ENCODE results near the gene ELF5.

Gene ELF5

DNA sequence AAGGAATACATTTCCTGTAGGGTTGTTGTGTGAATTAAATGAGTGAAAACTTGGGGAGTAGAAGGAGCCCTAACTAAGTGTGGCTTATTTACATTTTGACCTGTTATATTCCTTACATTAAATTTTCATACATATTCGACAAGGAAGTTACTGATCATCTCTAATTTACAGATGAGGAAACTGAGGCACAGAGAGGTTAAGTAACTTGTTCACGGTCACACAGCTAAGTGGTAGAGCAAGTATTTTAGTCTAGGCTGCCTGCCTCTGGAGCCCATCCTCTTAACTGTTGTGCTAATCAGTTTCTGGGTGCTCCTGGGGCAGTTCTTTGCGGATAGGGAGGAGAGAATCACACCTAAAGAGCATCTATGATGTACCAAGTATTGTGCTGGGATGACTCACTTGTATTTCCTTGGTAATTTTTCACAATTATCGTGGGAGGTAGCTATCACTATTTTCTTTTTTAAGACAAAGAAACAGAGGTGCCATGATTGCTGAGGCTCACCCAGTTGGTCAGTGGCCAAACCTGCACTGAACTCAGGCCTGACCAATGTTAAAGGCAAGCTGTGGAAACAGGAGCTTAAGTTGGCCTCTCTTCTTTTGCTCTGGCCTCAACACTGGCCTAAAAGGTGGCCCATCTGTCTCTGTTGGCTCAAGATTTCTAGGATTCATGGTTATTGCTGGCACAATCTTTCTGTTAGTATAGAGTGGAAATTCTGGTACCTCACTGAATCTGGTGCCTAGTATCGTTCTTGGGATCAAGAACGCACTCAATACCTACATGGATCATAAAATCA is 2.9 kb upstream of the ELF5 start:
- no peak for TF ChIP-seq FOXP2 (optimal IDR thresholded peaks at IDR 0.05; ENCODE audit: borderline replicate concordance, extremely low read depth, extremely low read length, insufficient read depth)
- TF ChIP-seq TAF1 (IDR thresholded peaks at IDR 0.05; ENCODE audit: borderline replicate concordance, insufficient read depth, low read length), result no peak
- TF ChIP-seq SIN3A (IDR thresholded peaks at IDR 0.05; ENCODE audit: borderline replicate concordance, insufficient read depth, low read length), result no peak
- no peak for TF ChIP-seq POLR2AphosphoS5 (IDR thresholded peaks at IDR 0.05; ENCODE audit: low read depth, low read length)
- TF ChIP-seq, protein P1, sequence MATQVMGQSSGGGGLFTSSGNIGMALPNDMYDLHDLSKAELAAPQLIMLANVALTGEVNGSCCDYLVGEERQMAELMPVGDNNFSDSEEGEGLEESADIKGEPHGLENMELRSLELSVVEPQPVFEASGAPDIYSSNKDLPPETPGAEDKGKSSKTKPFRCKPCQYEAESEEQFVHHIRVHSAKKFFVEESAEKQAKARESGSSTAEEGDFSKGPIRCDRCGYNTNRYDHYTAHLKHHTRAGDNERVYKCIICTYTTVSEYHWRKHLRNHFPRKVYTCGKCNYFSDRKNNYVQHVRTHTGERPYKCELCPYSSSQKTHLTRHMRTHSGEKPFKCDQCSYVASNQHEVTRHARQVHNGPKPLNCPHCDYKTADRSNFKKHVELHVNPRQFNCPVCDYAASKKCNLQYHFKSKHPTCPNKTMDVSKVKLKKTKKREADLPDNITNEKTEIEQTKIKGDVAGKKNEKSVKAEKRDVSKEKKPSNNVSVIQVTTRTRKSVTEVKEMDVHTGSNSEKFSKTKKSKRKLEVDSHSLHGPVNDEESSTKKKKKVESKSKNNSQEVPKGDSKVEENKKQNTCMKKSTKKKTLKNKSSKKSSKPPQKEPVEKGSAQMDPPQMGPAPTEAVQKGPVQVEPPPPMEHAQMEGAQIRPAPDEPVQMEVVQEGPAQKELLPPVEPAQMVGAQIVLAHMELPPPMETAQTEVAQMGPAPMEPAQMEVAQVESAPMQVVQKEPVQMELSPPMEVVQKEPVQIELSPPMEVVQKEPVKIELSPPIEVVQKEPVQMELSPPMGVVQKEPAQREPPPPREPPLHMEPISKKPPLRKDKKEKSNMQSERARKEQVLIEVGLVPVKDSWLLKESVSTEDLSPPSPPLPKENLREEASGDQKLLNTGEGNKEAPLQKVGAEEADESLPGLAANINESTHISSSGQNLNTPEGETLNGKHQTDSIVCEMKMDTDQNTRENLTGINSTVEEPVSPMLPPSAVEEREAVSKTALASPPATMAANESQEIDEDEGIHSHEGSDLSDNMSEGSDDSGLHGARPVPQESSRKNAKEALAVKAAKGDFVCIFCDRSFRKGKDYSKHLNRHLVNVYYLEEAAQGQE (IDR thresholded peaks at IDR 0.05; ENCODE audit: insufficient read depth in 1 of 2, low read depth in 2 of 2, low read length in 2 of 2), result no peak

DNA sequence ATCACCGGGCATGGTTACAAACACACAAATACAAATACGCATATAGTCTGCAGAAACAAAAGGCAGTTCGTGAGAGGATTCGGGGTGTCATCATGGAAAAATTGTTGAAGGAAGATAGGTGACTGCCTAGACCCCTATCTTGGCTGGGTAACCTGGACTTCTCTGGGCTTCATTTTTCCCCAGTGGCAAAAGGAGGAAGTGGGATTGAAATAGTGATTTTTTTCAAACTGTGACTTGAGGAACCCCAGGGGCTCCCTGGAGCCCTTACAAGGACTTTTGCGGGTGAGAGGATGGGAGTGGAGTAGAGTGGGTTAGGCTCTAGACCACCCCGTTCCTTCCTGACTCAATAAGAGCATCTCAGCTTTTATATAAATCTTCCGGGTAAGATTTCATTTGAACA is 1.0 kb upstream of the ELF5 start:
- TF ChIP-seq, protein P1 (IDR thresholded peaks at IDR 0.05; ENCODE audit: insufficient read depth in 1 of 2, low read depth in 2 of 2, low read length in 2 of 2), result no peak
- no peak for TF ChIP-seq POLR2AphosphoS5 (IDR thresholded peaks at IDR 0.05; ENCODE audit: low read depth, low read length)
- TF ChIP-seq TAF1 (IDR thresholded peaks at IDR 0.05; ENCODE audit: borderline replicate concordance, insufficient read depth, low read length), result no peak
- no peak for TF ChIP-seq SIN3A (IDR thresholded peaks at IDR 0.05; ENCODE audit: borderline replicate concordance, insufficient read depth, low read length)
- no peak for TF ChIP-seq FOXP2 (optimal IDR thresholded peaks at IDR 0.05; ENCODE audit: borderline replicate concordance, extremely low read depth, extremely low read length, insufficient read depth)

DNA sequence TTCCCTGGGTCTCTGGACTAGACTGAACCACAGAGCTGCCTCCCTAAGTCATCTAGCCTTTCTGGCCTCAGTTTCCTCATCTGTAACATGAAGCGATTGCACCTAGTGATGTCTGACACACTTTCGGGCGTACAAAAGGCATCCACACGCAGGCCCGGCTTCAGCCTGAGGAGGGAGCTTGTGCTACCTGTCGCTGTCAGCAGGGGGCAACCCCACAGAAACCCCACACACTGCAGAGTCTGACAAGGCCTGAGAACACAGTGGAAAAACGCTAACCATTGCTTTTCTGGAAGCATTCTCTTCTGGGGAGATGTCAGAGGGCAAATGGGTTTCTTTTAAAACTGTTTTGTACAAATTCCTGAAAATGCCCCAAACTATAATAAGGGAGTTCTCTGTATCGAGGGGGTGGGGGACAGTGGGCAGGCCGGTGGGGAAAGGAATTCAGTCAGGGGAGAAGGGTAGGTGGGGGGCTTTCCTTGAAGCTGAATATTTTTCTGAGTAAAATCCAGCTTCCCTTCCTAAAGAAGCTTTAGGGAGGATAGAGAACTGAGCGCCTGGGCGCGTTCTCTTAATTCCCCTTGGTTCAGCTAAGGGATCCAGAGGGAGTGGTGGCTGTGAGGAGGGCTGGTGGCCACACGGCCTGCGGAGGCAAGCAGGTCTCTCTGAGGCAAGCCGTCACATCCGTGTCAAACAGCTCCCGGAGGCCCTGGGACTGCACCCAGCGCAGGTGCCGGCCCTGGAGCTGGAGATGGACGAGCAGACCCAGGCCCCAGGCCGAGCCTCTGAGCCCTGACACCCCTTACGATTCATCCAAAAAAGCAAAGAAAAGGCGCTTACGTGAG is 533 bp downstream of the ELF5 start:
- TF ChIP-seq FOXP2 (optimal IDR thresholded peaks at IDR 0.05; ENCODE audit: borderline replicate concordance, extremely low read depth, extremely low read length, insufficient read depth), result no peak
- TF ChIP-seq, protein P1 (IDR thresholded peaks at IDR 0.05; ENCODE audit: insufficient read depth in 1 of 2, low read depth in 2 of 2, low read length in 2 of 2), result no peak
- no peak for TF ChIP-seq POLR2AphosphoS5 (IDR thresholded peaks at IDR 0.05; ENCODE audit: low read depth, low read length)
- TF ChIP-seq SIN3A (IDR thresholded peaks at IDR 0.05; ENCODE audit: borderline replicate concordance, insufficient read depth, low read length), result no peak
- TF ChIP-seq TAF1 (IDR thresholded peaks at IDR 0.05; ENCODE audit: borderline replicate concordance, insufficient read depth, low read length), result no peak

DNA sequence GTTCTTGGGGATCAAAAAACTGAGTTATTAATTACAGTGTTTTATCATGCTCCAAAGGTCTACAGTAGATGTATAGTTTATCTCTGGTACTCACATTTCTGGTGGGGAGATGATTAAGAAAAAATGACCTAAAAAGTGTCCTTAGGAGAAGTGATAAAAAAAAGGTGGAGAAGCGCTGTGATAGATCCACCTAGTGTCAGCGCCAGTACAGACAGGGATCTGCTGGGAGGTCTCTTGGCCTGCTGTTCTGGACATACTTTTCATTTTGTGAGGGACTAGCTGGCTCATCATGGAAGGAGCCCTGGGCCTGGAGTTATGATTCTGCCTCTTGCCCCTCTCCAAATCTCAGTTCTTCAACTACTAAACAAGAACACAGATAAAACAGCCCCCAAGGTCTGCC is 2.9 kb downstream of the ELF5 start:
- TF ChIP-seq SIN3A (IDR thresholded peaks at IDR 0.05; ENCODE audit: borderline replicate concordance, insufficient read depth, low read length), result no peak
- TF ChIP-seq FOXP2 (optimal IDR thresholded peaks at IDR 0.05; ENCODE audit: borderline replicate concordance, extremely low read depth, extremely low read length, insufficient read depth), result no peak
- TF ChIP-seq TAF1 (IDR thresholded peaks at IDR 0.05; ENCODE audit: borderline replicate concordance, insufficient read depth, low read length), result no peak
- no peak for TF ChIP-seq POLR2AphosphoS5 (IDR thresholded peaks at IDR 0.05; ENCODE audit: low read depth, low read length)
- TF ChIP-seq, protein P1 (IDR thresholded peaks at IDR 0.05; ENCODE audit: insufficient read depth in 1 of 2, low read depth in 2 of 2, low read length in 2 of 2), result no peak

Measured in PFSK-1 (cell line).